Activated naive CD4-positive, alpha-beta T cell (primary cell): Measurements from ENCODE around the gene GGACT.
"Not testable (repeated sequence)": the region's sequence is repeated elsewhere in the genome, so short reads cannot be mapped to it uniquely, and the experiment has no call there.

ENCODE experiments used
- DNase-seq, 4 experiments: peaks; one replicate each; lab custom pipeline; 2025; lab: John Stamatoyannopoulos, UW

GGACT gene

GRCh38 chr13:100588331-100589177, at the start of gene GGACT:
Gene GGACT, minus strand, starts transcription at chr13:100588789. Its CDS starts 56,198 bp downstream, at chr13:100532591.
- DNase-seq = peak; percentile 54 to 86 (median 69)

GRCh38 chr13:100637796-100638195, 49.2 kb upstream of the GGACT start:
- DNase-seq = no peak

GRCh38 chr13:100637380-100637779, 48.8 kb upstream of the GGACT start:
- no peak for DNase-seq

- DNase-seq = no peak
Observed at GRCh38 chr13:100636441-100636840, 47.9 kb upstream of the GGACT start.

GRCh38 chr13:100636004-100636403, 47.4 kb upstream of the GGACT start:
- no peak for DNase-seq

- DNase-seq = no peak
Observed at GRCh38 chr13:100634696-100635095, 46.1 kb upstream of the GGACT start.

GRCh38 chr13:100633461-100633860, 44.9 kb upstream of the GGACT start:
- DNase-seq = no peak

GRCh38 chr13:100630555-100630954, 42.0 kb upstream of the GGACT start:
- no peak for DNase-seq

GRCh38 chr13:100627120-100627519, 38.5 kb upstream of the GGACT start:
- DNase-seq = no peak

- no peak for DNase-seq
Observed at GRCh38 chr13:100625447-100625846, 36.9 kb upstream of the GGACT start.

- no peak for DNase-seq
Observed at GRCh38 chr13:100620792-100621191, 32.2 kb upstream of the GGACT start.

- DNase-seq = no peak
Observed at GRCh38 chr13:100619940-100620339, 31.4 kb upstream of the GGACT start.

- not testable (repeated sequence) for DNase-seq
Observed at GRCh38 chr13:100618897-100619296, 30.3 kb upstream of the GGACT start.

- DNase-seq = no peak
Observed at GRCh38 chr13:100613031-100613430, 24.4 kb upstream of the GGACT start.

- no peak for DNase-seq
Observed at GRCh38 chr13:100611678-100612492, 23.3 kb upstream of the GGACT start.

GRCh38 chr13:100610391-100611347, 22.1 kb upstream of the GGACT start:
- DNase-seq = no peak

- no peak for DNase-seq
Observed at GRCh38 chr13:100608906-100609305, 20.3 kb upstream of the GGACT start.

GRCh38 chr13:100608489-100608888, 19.9 kb upstream of the GGACT start:
- DNase-seq = no peak

GRCh38 chr13:100604918-100605710, 16.5 kb upstream of the GGACT start:
- no peak for DNase-seq

GRCh38 chr13:100602493-100603111, 14.0 kb upstream of the GGACT start:
- no peak for DNase-seq

- DNase-seq = no peak
Observed at GRCh38 chr13:100601716-100602115, 13.1 kb upstream of the GGACT start.
